Kidney tubule cell (primary cell): Measurements from ENCODE around the gene SLC22A25.
"Not testable (repeated sequence)": the region's sequence is repeated elsewhere in the genome, so short reads cannot be mapped to it uniquely, and the experiment has no call there.

Source experiments
- DNase-seq: peaks from one replicate; pipeline ENCODE4 v3.0.0-alpha.2; 2018; ENCODE audit warnings: low spot score

The SLC22A25 gene

GRCh38 chr11:63243533-63243932, at the start of gene SLC22A25:
SLC22A25 (minus strand) TSS chr11:63243599; CDS start chr11:63229652, 13,947 bp downstream.
- no peak for DNase-seq

- no peak for DNase-seq
These were observed 46.9 kb upstream of the SLC22A25 start for GRCh38 chr11:63290285-63290684.

GRCh38 chr11:63289658-63290057, 46.3 kb upstream of the SLC22A25 start:
- DNase-seq, result no peak

- no peak for DNase-seq
These were observed 39.2 kb upstream of the SLC22A25 start for GRCh38 chr11:63282579-63282978.

GRCh38 chr11:63280920-63281319, 37.5 kb upstream of the SLC22A25 start:
- no peak for DNase-seq

GRCh38 chr11:63277345-63277943, 34.0 kb upstream of the SLC22A25 start:
- peak; percentile 23 for DNase-seq

GRCh38 chr11:63274776-63275175, 31.4 kb upstream of the SLC22A25 start:
- no peak for DNase-seq

- DNase-seq, result no peak
These were observed 30.3 kb upstream of the SLC22A25 start for GRCh38 chr11:63273685-63274084.

- DNase-seq, result no peak
These were observed 19.1 kb upstream of the SLC22A25 start for GRCh38 chr11:63262547-63262946.

- DNase-seq, result no peak
These were observed 7.9 kb upstream of the SLC22A25 start for GRCh38 chr11:63251312-63251711.

GRCh38 chr11:63250162-63251050, 7.0 kb upstream of the SLC22A25 start:
- no peak for DNase-seq

GRCh38 chr11:63248966-63249365, 5.6 kb upstream of the SLC22A25 start:
- DNase-seq, result no peak

GRCh38 chr11:63247237-63248002, 4.0 kb upstream of the SLC22A25 start:
- not testable (repeated sequence) for DNase-seq

GRCh38 chr11:63246045-63246444, 2.6 kb upstream of the SLC22A25 start:
- DNase-seq, result no peak

- no peak for DNase-seq
These were observed 1.5 kb upstream of the SLC22A25 start for GRCh38 chr11:63244862-63245261.

- DNase-seq, result no peak
These were observed 1.2 kb downstream of the SLC22A25 start for GRCh38 chr11:63242089-63242781.

- no peak for DNase-seq
These were observed 2.5 kb downstream of the SLC22A25 start for GRCh38 chr11:63240791-63241379.

GRCh38 chr11:63240098-63240497, 3.3 kb downstream of the SLC22A25 start:
- no peak for DNase-seq

- no peak for DNase-seq
These were observed 4.1 kb downstream of the SLC22A25 start for GRCh38 chr11:63239254-63239653.

- DNase-seq, result no peak
These were observed 6.0 kb downstream of the SLC22A25 start for GRCh38 chr11:63237413-63237812.
